Testis (tissue), 2 donors: Measurements from ENCODE around the gene GREB1.

Experiments
- POLR2A ChIP-seq: fragments of 450-650 bp; IDR thresholded peaks from one replicate; pipeline ENCODE4 v1.6.1; 2017; ENCODE audit warnings: antibody characterized with exemption, mild to moderate bottlenecking, moderate library complexity
- TF ChIP-seq, protein P1 (sequence below), 3 experiments: fragments of 450-650 bp in 2 of 3; fragments of 200-600 bp in 1 of 3; sonication (generic) in 1 of 3; IDR thresholded peaks; one replicate each; pipeline ENCODE4 v1.5.1; 2016 to 2019; ENCODE audit warnings: antibody characterized with exemption in 3 of 3, mild to moderate bottlenecking in 2 of 3, moderate library complexity in 1 of 3

- TF ChIP-seq, protein P1, sequence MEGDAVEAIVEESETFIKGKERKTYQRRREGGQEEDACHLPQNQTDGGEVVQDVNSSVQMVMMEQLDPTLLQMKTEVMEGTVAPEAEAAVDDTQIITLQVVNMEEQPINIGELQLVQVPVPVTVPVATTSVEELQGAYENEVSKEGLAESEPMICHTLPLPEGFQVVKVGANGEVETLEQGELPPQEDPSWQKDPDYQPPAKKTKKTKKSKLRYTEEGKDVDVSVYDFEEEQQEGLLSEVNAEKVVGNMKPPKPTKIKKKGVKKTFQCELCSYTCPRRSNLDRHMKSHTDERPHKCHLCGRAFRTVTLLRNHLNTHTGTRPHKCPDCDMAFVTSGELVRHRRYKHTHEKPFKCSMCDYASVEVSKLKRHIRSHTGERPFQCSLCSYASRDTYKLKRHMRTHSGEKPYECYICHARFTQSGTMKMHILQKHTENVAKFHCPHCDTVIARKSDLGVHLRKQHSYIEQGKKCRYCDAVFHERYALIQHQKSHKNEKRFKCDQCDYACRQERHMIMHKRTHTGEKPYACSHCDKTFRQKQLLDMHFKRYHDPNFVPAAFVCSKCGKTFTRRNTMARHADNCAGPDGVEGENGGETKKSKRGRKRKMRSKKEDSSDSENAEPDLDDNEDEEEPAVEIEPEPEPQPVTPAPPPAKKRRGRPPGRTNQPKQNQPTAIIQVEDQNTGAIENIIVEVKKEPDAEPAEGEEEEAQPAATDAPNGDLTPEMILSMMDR (IDR thresholded peaks at IDR 0.05) = no peak
- no peak for TF ChIP-seq POLR2A
Observed at GRCh38 chr2:11509657-11510360, 24.0 kb upstream of the GREB1 start.
